Loucy (cell line): ENCODE measurements around the gene ARMH4.

Source experiments
- H2AFZ ChIP-seq: fragments of 200-600 bp; sonication (generic); 2 replicates; pipeline ENCODE4 v1.6.0; 2016; ENCODE audit warnings: antibody characterized with exemption, mild to moderate bottlenecking, low read length, moderate library complexity
- H3F3A ChIP-seq: fragments of 200-600 bp; 2 replicates; pipeline ENCODE4 v1.6.0; 2016; ENCODE audit warnings: antibody characterized with exemption, low read depth, mild to moderate bottlenecking
- H3K27me3 ChIP-seq: fragments of 200-600 bp; sonication (generic); 2 replicates; pipeline ENCODE4 v1.6.1; 2014; ENCODE audit warnings: low read length, mild to moderate bottlenecking; ENCODE audit not compliant: insufficient read depth, poor library complexity, severe bottlenecking
- H3K36me3 ChIP-seq: fragments of 200-600 bp; sonication (generic); 2 replicates; pipeline ENCODE4 v1.6.1; 2016; ENCODE audit warnings: low read length; ENCODE audit not compliant: insufficient read depth
- H3K4me1 ChIP-seq: fragments of 200-600 bp; sonication (generic); 2 replicates; pipeline ENCODE4 v1.5.1; 2014; ENCODE audit warnings: low read length, mild to moderate bottlenecking; ENCODE audit not compliant: insufficient read depth, poor library complexity, severe bottlenecking
- H3K4me2 ChIP-seq: fragments of 200-600 bp; sonication (generic); 2 replicates; pipeline ENCODE4 v1.6.0; 2014; ENCODE audit warnings: antibody characterized with exemption, low read length, low read depth, mild to moderate bottlenecking; ENCODE audit not compliant: poor library complexity, severe bottlenecking
- H3K4me3 ChIP-seq: fragments of 200-600 bp; sonication (generic); 2 replicates; pipeline ENCODE4 v1.5.1; 2014; ENCODE audit warnings: low read length, mild to moderate bottlenecking, mixed read lengths; ENCODE audit not compliant: poor library complexity, severe bottlenecking
- H3K79me2 ChIP-seq: fragments of 200-600 bp; sonication (generic); 2 replicates; pipeline ENCODE4 v1.6.1; 2014; ENCODE audit warnings: low read length; ENCODE audit not compliant: insufficient read depth
- H3K9ac ChIP-seq: fragments of 200-600 bp; sonication (generic); 2 replicates; pipeline ENCODE4 v1.6.0; 2014; ENCODE audit warnings: mild to moderate bottlenecking, low read depth, low read length, moderate library complexity; ENCODE audit not compliant: poor library complexity, severe bottlenecking
- H3K9me2 ChIP-seq: fragments of 200-600 bp; sonication (generic); replicated peaks from 2 replicates; pipeline ENCODE4 v1.6.1; 2016; ENCODE audit warnings: low read depth, low read length, mixed read lengths
- H3K9me3 ChIP-seq: fragments of 200-600 bp; sonication (generic); 2 replicates; pipeline ENCODE4 v1.6.1; 2014; ENCODE audit warnings: mild to moderate bottlenecking, antibody characterized with exemption, low read length, low read depth; ENCODE audit not compliant: insufficient read depth
- H4K20me1 ChIP-seq: fragments of 200-600 bp; sonication (generic); 2 replicates; pipeline ENCODE4 v1.6.0; 2014; ENCODE audit warnings: antibody characterized with exemption, low read length, mild to moderate bottlenecking; ENCODE audit not compliant: insufficient read depth, poor library complexity, severe bottlenecking
- EZH2phosphoT487 ChIP-seq: fragments of 200-600 bp; IDR thresholded peaks from 2 replicates; pipeline ENCODE4 v1.6.1; 2018; ENCODE audit warnings: antibody characterized with exemption, mild to moderate bottlenecking, moderate library complexity, borderline replicate concordance
- TF ChIP-seq, protein P1 (sequence below): fragments of 200-600 bp; sonication (generic); conservative IDR thresholded peaks from 2 replicates; pipeline ENCODE4 v1.5.1; 2014; ENCODE audit warnings: mild to moderate bottlenecking, antibody characterized with exemption, low read length

Gene ARMH4

GRCh38 chr14:57979376-57980048 lies 172.5 kb downstream of the ARMH4 start:
- Histone ChIP-seq H3F3A (no peaks in the 10 kb centered on the region), H3K36me3 (no peaks in the 10 kb centered on the region), H3K4me2 (no peak overlapping the region), H3K4me3 (no peak overlapping the region), H3K79me2 (no peaks in the 10 kb centered on the region), H3K9me2 (no peaks in the 10 kb centered on the region), H3K9ac (no peak overlapping the region), H3K4me1 (no peaks in the 10 kb centered on the region), H2AFZ (no peak overlapping the region), H4K20me1 (no peaks in the 10 kb centered on the region), H3K27me3 (no peaks in the 10 kb centered on the region), H3K9me3 (no peaks in the 10 kb centered on the region)
- TF ChIP-seq EZH2phosphoT487 = no peak
- TF ChIP-seq, protein P1, sequence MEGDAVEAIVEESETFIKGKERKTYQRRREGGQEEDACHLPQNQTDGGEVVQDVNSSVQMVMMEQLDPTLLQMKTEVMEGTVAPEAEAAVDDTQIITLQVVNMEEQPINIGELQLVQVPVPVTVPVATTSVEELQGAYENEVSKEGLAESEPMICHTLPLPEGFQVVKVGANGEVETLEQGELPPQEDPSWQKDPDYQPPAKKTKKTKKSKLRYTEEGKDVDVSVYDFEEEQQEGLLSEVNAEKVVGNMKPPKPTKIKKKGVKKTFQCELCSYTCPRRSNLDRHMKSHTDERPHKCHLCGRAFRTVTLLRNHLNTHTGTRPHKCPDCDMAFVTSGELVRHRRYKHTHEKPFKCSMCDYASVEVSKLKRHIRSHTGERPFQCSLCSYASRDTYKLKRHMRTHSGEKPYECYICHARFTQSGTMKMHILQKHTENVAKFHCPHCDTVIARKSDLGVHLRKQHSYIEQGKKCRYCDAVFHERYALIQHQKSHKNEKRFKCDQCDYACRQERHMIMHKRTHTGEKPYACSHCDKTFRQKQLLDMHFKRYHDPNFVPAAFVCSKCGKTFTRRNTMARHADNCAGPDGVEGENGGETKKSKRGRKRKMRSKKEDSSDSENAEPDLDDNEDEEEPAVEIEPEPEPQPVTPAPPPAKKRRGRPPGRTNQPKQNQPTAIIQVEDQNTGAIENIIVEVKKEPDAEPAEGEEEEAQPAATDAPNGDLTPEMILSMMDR = no peak

GRCh38 chr14:57976701-57977100 lies 175.3 kb downstream of the ARMH4 start:
- Histone ChIP-seq H3K9me3 (no peaks in the 10 kb centered on the region), H3K27me3 (no peaks in the 10 kb centered on the region), H3K4me1 (no peaks in the 10 kb centered on the region), H3K4me3 (no peak overlapping the region), H3K79me2 (no peaks in the 10 kb centered on the region), H3K4me2 (no peak overlapping the region), H3F3A (no peaks in the 10 kb centered on the region), H4K20me1 (no peaks in the 10 kb centered on the region), H3K9me2 (no peaks in the 10 kb centered on the region), H3K9ac (no peak overlapping the region), H3K36me3 (no peaks in the 10 kb centered on the region), H2AFZ (no peak overlapping the region)
- TF ChIP-seq, protein P1 = no peak

GRCh38 chr14:57974896-57975295 lies 177.1 kb downstream of the ARMH4 start:
- TF ChIP-seq, protein P1 = no peak
- TF ChIP-seq EZH2phosphoT487 = no peak
- Histone ChIP-seq H3F3A (no peaks in the 10 kb centered on the region), H3K9ac (no peak overlapping the region), H2AFZ (no peak overlapping the region), H3K9me3 (no peaks in the 10 kb centered on the region), H3K4me1 (no peaks in the 10 kb centered on the region), H3K27me3 (no peaks in the 10 kb centered on the region), H4K20me1 (no peaks in the 10 kb centered on the region), H3K9me2 (no peaks in the 10 kb centered on the region), H3K4me2 (no peak overlapping the region), H3K4me3 (no peak overlapping the region), H3K79me2 (no peaks in the 10 kb centered on the region), H3K36me3 (no peaks in the 10 kb centered on the region)
